ENCODE measurements around the gene ZSCAN5A.
"Not testable (repeated sequence)": the region's sequence is repeated elsewhere in the genome, so short reads cannot be mapped to it uniquely, and the experiment has no call there.

The ZSCAN5A gene

DNA sequence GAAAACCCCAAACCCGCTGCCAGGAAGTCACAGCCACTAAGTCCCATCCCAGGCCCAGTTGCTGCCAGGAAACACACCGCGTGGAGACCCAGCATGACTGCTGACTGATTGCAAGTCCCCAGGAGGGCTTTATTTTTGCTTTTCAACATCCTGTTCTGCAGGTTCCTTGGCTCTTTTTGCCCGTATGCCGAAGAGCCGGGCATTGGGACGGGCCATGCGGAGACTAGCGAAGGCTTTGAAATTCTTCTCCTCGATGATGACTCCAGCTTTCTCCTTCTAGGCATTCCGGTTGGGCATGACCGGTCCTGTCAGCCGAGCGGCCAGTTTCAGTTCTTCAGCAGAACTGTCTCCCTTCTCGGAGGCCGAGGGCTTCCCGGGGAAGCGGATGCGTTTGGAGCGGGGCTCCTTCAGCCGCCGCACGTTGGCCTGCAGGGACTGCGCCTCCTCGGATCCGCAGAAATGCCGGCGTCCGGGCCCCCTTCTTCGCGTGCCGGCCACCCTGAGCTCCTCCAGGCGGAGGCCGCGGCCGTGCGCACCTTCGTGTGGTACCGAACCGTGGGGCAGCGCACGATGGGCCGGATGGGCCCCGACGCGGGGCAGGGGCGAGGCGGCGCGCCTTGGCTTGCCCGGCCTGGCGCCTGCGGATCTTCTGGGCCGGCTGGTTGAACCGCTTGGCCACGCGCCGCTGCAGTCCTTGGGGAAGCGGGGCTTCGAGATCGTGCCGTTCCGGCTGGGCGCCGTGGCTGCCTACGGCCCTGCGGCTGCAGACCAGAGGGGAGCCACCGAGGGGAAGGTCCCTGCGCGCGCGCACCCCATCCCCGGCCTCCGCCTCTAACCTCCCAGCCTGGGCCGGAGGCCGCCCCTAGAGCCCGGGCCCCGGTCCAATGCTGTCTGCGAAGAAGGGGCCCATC is 97.3 kb downstream of the ZSCAN5A start:
- peak overlapping the region; percentile 29 to 34 for H3K4me3 ChIP-seq (replicated peaks in 1 of 2; ENCODE audit: low read depth in 2 of 2, low read length in 2 of 2)
- DNase-seq (ENCODE audit: low read depth in 2 of 2): peak; percentile 38 to 40
- TF ChIP-seq, protein P1, sequence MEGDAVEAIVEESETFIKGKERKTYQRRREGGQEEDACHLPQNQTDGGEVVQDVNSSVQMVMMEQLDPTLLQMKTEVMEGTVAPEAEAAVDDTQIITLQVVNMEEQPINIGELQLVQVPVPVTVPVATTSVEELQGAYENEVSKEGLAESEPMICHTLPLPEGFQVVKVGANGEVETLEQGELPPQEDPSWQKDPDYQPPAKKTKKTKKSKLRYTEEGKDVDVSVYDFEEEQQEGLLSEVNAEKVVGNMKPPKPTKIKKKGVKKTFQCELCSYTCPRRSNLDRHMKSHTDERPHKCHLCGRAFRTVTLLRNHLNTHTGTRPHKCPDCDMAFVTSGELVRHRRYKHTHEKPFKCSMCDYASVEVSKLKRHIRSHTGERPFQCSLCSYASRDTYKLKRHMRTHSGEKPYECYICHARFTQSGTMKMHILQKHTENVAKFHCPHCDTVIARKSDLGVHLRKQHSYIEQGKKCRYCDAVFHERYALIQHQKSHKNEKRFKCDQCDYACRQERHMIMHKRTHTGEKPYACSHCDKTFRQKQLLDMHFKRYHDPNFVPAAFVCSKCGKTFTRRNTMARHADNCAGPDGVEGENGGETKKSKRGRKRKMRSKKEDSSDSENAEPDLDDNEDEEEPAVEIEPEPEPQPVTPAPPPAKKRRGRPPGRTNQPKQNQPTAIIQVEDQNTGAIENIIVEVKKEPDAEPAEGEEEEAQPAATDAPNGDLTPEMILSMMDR (IDR thresholded peaks at IDR 0.05; ENCODE audit: low read depth, low read length): no peak

DNA sequence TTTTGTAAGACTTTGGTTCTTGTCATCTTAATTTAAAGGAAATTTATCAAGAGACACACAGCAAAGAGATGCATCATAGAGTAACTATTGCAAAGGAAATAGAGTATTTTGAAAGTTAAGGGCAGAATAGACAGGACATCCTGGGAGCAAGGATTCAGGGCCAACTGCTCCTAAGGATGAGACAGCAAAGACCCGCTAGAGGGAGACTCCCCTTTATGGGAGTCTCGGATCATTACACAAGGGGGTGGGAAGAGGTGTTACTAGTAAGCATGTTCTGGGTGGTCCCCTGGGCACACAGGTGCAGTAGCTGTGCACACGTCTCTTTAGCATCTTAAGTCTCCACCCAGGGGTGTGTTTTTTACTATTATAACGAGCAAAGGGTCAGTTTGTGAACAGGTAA is 102.9 kb downstream of the ZSCAN5A start:
- H3K4me3 ChIP-seq (replicated peaks in 1 of 2; ENCODE audit: low read depth in 2 of 2, low read length in 2 of 2): no peak overlapping the region
- DNase-seq (ENCODE audit: low read depth in 2 of 2): no peak
- TF ChIP-seq, protein P1 (IDR thresholded peaks at IDR 0.05; ENCODE audit: low read depth, low read length): no peak

DNA sequence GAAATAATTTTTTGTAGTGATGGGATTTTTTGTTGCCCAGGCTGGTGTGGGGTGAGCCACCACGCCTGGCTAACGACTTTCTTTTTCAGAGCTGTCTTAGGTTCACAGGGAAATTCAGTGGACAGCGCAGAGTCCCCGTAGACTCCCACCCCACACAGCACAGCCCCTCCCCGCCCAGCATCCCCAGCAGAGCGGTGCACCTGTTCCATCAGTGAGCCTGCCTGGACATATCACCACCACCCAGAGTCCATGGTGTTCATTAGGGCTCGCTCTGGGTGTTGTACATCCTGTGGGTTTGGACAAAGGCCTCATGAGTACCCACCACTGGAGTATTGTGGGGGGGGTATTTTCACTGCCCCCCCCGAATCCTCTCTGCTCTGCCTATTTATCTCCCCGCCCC is 104.6 kb downstream of the ZSCAN5A start:
- H3K4me3 ChIP-seq (replicated peaks in 1 of 2; ENCODE audit: low read depth in 2 of 2, low read length in 2 of 2): not testable (repeated sequence)

DNA sequence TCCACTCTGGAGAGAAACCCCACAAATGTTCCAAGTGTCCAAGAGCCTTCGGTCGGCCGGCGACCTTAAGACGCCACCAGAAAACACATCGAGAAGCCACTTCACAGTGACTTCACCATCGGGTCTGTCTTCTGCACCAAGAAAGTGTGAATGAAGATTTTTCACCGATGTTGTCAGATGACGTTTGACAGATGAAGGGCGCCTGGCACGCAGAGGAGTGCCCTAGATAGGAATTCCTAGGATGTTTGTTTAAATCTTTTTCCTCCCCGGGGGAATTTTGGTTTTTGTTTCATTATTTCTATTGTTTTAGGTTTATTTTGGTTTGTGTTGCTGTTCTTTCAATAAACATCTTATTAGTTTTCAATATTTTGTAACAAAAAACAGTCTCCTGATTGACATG is 105.5 kb downstream of the ZSCAN5A start:
- H3K4me3 ChIP-seq (replicated peaks in 1 of 2; ENCODE audit: low read depth in 2 of 2, low read length in 2 of 2): no peak overlapping the region
- no peak for DNase-seq (ENCODE audit: low read depth in 2 of 2)
- TF ChIP-seq, protein P1 (IDR thresholded peaks at IDR 0.05; ENCODE audit: low read depth, low read length): no peak

More for the DNA sequence above, 104.6 kb downstream of the ZSCAN5A start:
- not testable (repeated sequence) for DNase-seq (ENCODE audit: low read depth in 2 of 2)

DNA sequence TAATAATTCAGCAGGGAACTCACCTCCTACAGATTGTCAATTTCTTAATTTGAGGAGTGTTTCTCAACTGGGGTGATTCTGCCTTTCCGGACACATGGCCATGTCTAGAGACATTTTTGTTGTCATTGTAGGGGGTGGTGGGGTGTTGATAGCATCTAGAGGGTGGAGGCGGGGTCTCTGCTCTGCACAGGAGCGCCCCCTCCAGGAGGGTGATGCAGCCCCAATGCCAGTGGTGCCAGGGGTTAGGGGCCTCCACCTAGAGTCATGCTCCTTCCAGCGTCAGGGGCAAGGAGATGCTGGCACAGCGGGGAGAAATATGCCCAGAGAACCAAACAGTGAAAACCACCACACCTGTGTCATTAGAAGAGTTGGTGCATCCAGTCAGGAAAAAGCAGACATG is 107.1 kb downstream of the ZSCAN5A start:
- not testable (repeated sequence) for DNase-seq (ENCODE audit: low read depth in 2 of 2)

DNA sequence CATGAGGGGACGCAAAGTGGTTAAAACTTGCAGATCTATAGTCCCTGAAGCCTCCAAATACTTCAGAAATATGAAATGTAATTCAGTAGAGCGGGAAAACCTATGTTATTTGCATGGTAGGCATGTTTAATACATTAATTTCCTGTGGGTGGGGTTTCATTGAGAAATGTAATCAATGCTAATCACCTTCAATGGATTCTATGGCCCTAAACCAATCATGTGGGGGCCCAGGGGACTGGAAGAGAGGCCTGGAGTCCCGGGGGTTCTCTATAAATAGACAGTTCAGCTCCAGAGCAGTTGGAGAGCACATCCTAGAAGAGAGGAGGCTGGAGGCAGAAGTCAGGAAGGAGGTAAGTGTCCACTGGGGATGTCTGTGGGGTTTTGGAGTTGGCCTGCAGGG is 112.7 kb downstream of the ZSCAN5A start, which contains the start of gene ZSCAN5C:
Gene ZSCAN5C (plus strand): TSS at position 301 of the 400 bp plus-strand sequence. CDS start 3,641 bp downstream, outside the sequence.
- TF ChIP-seq, protein P1 (IDR thresholded peaks at IDR 0.05; ENCODE audit: low read depth, low read length): no peak
- no peak within 1 kb of the TSS for H3K4me3 ChIP-seq (replicated peaks in 1 of 2; ENCODE audit: low read depth in 2 of 2, low read length in 2 of 2)
- DNase-seq (ENCODE audit: low read depth in 2 of 2): no peak

More for the DNA sequence above, 107.1 kb downstream of the ZSCAN5A start:
- not testable (repeated sequence) for H3K4me3 ChIP-seq (replicated peaks in 1 of 2; ENCODE audit: low read depth in 2 of 2, low read length in 2 of 2)

DNA sequence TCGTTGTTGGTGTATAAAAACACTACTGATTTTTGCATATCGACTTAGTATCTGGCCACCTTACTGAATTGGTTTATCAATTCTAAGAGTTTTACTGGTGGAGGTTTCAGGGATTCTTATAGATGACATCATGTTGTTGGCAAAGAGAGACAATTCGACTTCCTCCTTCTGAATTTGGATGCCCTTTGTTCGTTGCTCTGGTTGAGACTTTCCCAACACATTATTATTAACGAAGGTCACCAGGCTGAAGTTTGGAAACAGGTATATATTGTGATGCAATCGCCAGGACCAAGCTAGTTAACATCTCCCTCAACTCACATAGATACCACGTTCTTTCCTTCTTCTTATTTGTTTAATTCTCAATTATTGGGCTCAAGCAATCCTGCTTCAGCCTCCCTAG is 115.0 kb downstream of the ZSCAN5A start:
- no peak overlapping the region for H3K4me3 ChIP-seq (replicated peaks in 1 of 2; ENCODE audit: low read depth in 2 of 2, low read length in 2 of 2)
- no peak for DNase-seq (ENCODE audit: low read depth in 2 of 2)
- TF ChIP-seq, protein P1 (IDR thresholded peaks at IDR 0.05; ENCODE audit: low read depth, low read length): no peak

DNA sequence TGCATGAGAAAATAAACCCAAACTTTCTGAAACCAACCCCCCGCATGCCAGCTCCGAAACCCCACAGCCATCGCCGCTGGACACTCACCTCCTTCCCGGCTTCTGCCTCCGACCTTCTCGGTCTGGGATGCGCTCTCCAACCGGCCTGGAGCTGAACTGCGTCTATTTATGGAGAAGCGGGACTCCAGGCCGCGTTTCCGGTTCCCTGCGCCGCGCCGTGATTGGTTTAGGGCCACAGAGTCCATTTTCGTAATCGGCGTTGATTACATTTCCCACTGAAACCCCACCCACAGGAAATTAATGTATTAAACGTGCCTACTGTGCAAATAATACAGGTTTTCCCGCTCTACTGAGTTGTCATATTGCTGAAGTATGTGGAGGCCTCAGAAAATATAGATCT is 117.0 kb downstream of the ZSCAN5A start, which contains the start of gene ZSCAN5B:
Gene ZSCAN5B (minus strand): TSS at position 138 of the 400 bp plus-strand sequence. CDS start 4,731 bp downstream, outside the sequence.
- DNase-seq (ENCODE audit: low read depth in 2 of 2); H3K4me3 ChIP-seq (replicated peaks in 1 of 2; ENCODE audit: low read depth in 2 of 2, low read length in 2 of 2): not testable (repeated sequence)

Data from cardiac fibroblast (primary cell).